Fibroblast of the aortic adventitia (primary cell): Measurements from ENCODE around the gene KDM2B. TPM values are rescaled to one million over a fixed set of nuclear protein-coding genes. Genes with fewer than 3 reads are reported as not detected.

Experiments
- DNase-seq: peaks from one replicate; pipeline ENCODE4 v3.0.0-alpha.2; 2010; ENCODE audit warnings: low read depth
- H3K4me3 ChIP-seq: 2 replicates; pipeline ENCODE4 v1.5.1; 2011; ENCODE audit warnings: low read depth, mild to moderate bottlenecking, control low read depth, low read length, moderate library complexity
- CTCF ChIP-seq: IDR thresholded peaks from 2 replicates; pipeline ENCODE4 v1.5.1; 2011; ENCODE audit warnings: mild to moderate bottlenecking, low read length, control low read depth, inconsistent platforms; ENCODE audit not compliant: insufficient read depth
- total RNA-seq: library from RNA; depleted of rRNA; stranded (reverse); fragments of >200 nt; gene quantifications from 2 replicates; pipeline ENCODE4 v1.2.3, GENCODE V29; 2012; ENCODE audit warnings: low replicate concordance

KDM2B gene
- total RNA-seq, 1 donor: 26.8 TPM

- no peak for TF ChIP-seq CTCF
- H3K4me3 ChIP-seq: no peak overlapping the region
- DNase-seq: no peak
Observed at GRCh38 chr12:121424624-121424975, 156.2 kb downstream of the KDM2B start.

GRCh38 chr12:121423682-121424623, 156.9 kb downstream of the KDM2B start:
- H3K4me3 ChIP-seq: no peak overlapping the region
- no peak for TF ChIP-seq CTCF
- DNase-seq: no peak

- no peak for TF ChIP-seq CTCF
- H3K4me3 ChIP-seq: no peak overlapping the region
- no peak for DNase-seq
Observed at GRCh38 chr12:121423253-121423652, 157.6 kb downstream of the KDM2B start.

GRCh38 chr12:121420109-121420508, 160.7 kb downstream of the KDM2B start:
- no peak for TF ChIP-seq CTCF
- H3K4me3 ChIP-seq: no peak overlapping the region

GRCh38 chr12:121417847-121418246, 163.0 kb downstream of the KDM2B start:
- DNase-seq: no peak
- H3K4me3 ChIP-seq: no peak overlapping the region
- TF ChIP-seq CTCF: no peak

More at GRCh38 chr12:121420109-121420508, 160.7 kb downstream of the KDM2B start:
- DNase-seq: no peak

GRCh38 chr12:121413917-121414316, 166.9 kb downstream of the KDM2B start:
- H3K4me3 ChIP-seq: no peak overlapping the region
- DNase-seq: no peak
- no peak for TF ChIP-seq CTCF
